H9 (cell line): Measurements from ENCODE around the gene GPC6. TPM values are rescaled to one million over a fixed set of nuclear protein-coding genes. Genes with fewer than 3 reads are reported as not detected.

Source experiments
- DNase-seq: peaks from one replicate; pipeline ENCODE4 v3.0.0-alpha.2; 2017
- H2AFZ ChIP-seq: one replicate; pipeline ENCODE4 v1.6.1; 2013; ENCODE audit warnings: mild to moderate bottlenecking, low read length, control low read depth, moderate library complexity
- H2AK5ac ChIP-seq: 2 replicates; pipeline ENCODE4 v1.6.1; 2013; ENCODE audit warnings: low read length, control low read depth, mixed read lengths; ENCODE audit not compliant: insufficient read length
- H2BK120ac ChIP-seq: one replicate; pipeline ENCODE4 v1.6.1; 2013; ENCODE audit warnings: low read depth, mild to moderate bottlenecking, low read length, control low read depth, inconsistent platforms; ENCODE audit not compliant: poor library complexity, severe bottlenecking
- H2BK12ac ChIP-seq: 2 replicates; pipeline ENCODE4 v1.6.1; 2013; ENCODE audit warnings: low read length, control low read depth, mixed read lengths, low read depth; ENCODE audit not compliant: insufficient read length
- H2BK15ac ChIP-seq: 2 replicates; pipeline ENCODE4 v1.6.1; 2013; ENCODE audit warnings: low read depth, low read length, control low read depth
- H2BK20ac ChIP-seq: one replicate; pipeline ENCODE4 v1.6.1; 2013; ENCODE audit warnings: low read depth, mild to moderate bottlenecking, low read length, control low read depth, inconsistent platforms; ENCODE audit not compliant: poor library complexity, severe bottlenecking
- H2BK5ac ChIP-seq: 2 replicates; pipeline ENCODE4 v1.6.1; 2013; ENCODE audit warnings: low read length, control low read depth, mixed read lengths; ENCODE audit not compliant: insufficient read length
- H3K14ac ChIP-seq: 2 replicates; pipeline ENCODE4 v1.6.1; 2013; ENCODE audit warnings: low read length, control low read depth; ENCODE audit not compliant: insufficient read depth
- H3K18ac ChIP-seq: 2 replicates; pipeline ENCODE4 v1.6.1; 2013; ENCODE audit warnings: low read depth, mild to moderate bottlenecking, mixed read lengths, low read length, control low read depth; ENCODE audit not compliant: insufficient read length
- H3K23ac ChIP-seq: 2 replicates; pipeline ENCODE4 v1.6.1; 2013; ENCODE audit warnings: low read length, control low read depth, mixed read lengths, low read depth; ENCODE audit not compliant: insufficient read length
- H3K23me2 ChIP-seq: 2 replicates; pipeline ENCODE4 v1.6.1; 2013; ENCODE audit warnings: low read depth, mild to moderate bottlenecking, mixed read lengths, low read length, control low read depth; ENCODE audit not compliant: insufficient read length, poor library complexity, severe bottlenecking
- H3K27ac ChIP-seq: 2 replicates; pipeline ENCODE4 v1.5.1; 2013; ENCODE audit warnings: low read length, control low read depth, mixed read lengths, low read depth; ENCODE audit not compliant: insufficient read length
- H3K27me3 ChIP-seq: 2 replicates; pipeline ENCODE4 v1.6.1; 2013; ENCODE audit warnings: low read length, control low read depth, inconsistent platforms; ENCODE audit not compliant: insufficient read depth
- H3K4ac ChIP-seq: 2 replicates; pipeline ENCODE4 v1.6.1; 2013; ENCODE audit warnings: low read depth, mild to moderate bottlenecking, control low read depth, inconsistent platforms, low read length, moderate library complexity
- H3K4me1 ChIP-seq: 2 replicates; pipeline ENCODE4 v1.6.1; 2013; ENCODE audit warnings: low read length, control low read depth, inconsistent platforms; ENCODE audit not compliant: insufficient read depth
- H3K4me2 ChIP-seq: 2 replicates; pipeline ENCODE4 v1.6.1; 2013; ENCODE audit warnings: low read length, control low read depth, mixed read lengths; ENCODE audit not compliant: insufficient read length, insufficient read depth
- H3K56ac ChIP-seq: 2 replicates; pipeline ENCODE4 v1.6.1; 2013; ENCODE audit warnings: low read depth, mild to moderate bottlenecking, mixed read lengths, low read length, control low read depth; ENCODE audit not compliant: insufficient read length
- H3K79me1 ChIP-seq: 2 replicates; pipeline ENCODE4 v1.6.1; 2013; ENCODE audit warnings: low read depth, mild to moderate bottlenecking, moderate library complexity, low read length, control low read depth, inconsistent platforms; ENCODE audit not compliant: insufficient read depth, poor library complexity, severe bottlenecking
- H3K79me2 ChIP-seq: 2 replicates; pipeline ENCODE4 v1.6.1; 2013; ENCODE audit warnings: low read length, control low read depth, inconsistent platforms; ENCODE audit not compliant: insufficient read depth
- H3K9ac ChIP-seq: 2 replicates; pipeline ENCODE4 v1.6.1; 2013; ENCODE audit warnings: low read length, control low read depth, mixed read lengths; ENCODE audit not compliant: insufficient read length; ENCODE audit errors: extremely low read depth
- H3K9me3 ChIP-seq: one replicate; pipeline ENCODE4 v1.6.1; 2013; ENCODE audit warnings: low read depth, low read length, inconsistent platforms; ENCODE audit not compliant: control insufficient read depth
- H3T11ph ChIP-seq: one replicate; pipeline ENCODE4 v1.6.1; 2013; ENCODE audit warnings: mild to moderate bottlenecking, low read length, control low read depth, inconsistent platforms
- H4K20me1 ChIP-seq: one replicate; pipeline ENCODE4 v1.6.1; 2013; ENCODE audit not compliant: control insufficient read depth, insufficient read length, insufficient read depth
- H4K5ac ChIP-seq: 2 replicates; pipeline ENCODE4 v1.6.1; 2013; ENCODE audit warnings: low read depth, mild to moderate bottlenecking, mixed read lengths, low read length, control low read depth; ENCODE audit not compliant: insufficient read length
- H4K8ac ChIP-seq: replicated peaks from 2 replicates; pipeline ENCODE4 v1.6.1; 2013; ENCODE audit warnings: low read length, control low read depth, mixed read lengths, low read depth; ENCODE audit not compliant: insufficient read length
- H4K91ac ChIP-seq: 2 replicates; pipeline ENCODE4 v1.6.1; 2013; ENCODE audit warnings: low read depth, mild to moderate bottlenecking, moderate library complexity, mixed read lengths, low read length, control low read depth; ENCODE audit not compliant: insufficient read length
- H3K27ac Mint-ChIP-seq, 3 experiments: 2 replicates in 2 of 3; 3 replicates in 1 of 3; pipeline ENCODE4 v1.8.0; 2020 to 2021; ENCODE audit warnings: mixed read lengths in 3 of 3, mild to moderate bottlenecking in 1 of 3, moderate library complexity in 1 of 3
- H3K27me3 Mint-ChIP-seq: 2 replicates; pipeline ENCODE4 v1.8.0; 2021; ENCODE audit warnings: low read depth, mild to moderate bottlenecking, moderate library complexity, mixed read lengths
- H3K36me3 Mint-ChIP-seq, 3 experiments: 2 replicates in 2 of 3; 3 replicates in 1 of 3; pipeline ENCODE4 v1.8.0; 2020 to 2021; ENCODE audit warnings: low read depth in 3 of 3, mixed read lengths in 3 of 3; ENCODE audit not compliant: insufficient read depth in 1 of 3
- H3K4me1 Mint-ChIP-seq, 2 experiments: 2 replicates each; pipeline ENCODE4 v1.8.0; 2020; ENCODE audit warnings: mixed read lengths in 2 of 2
- H3K4me3 Mint-ChIP-seq, 2 experiments: 2 replicates in 1 of 2; 3 replicates in 1 of 2; pipeline ENCODE4 v1.8.0; 2020 to 2021; ENCODE audit warnings: mild to moderate bottlenecking in 2 of 2, mixed read lengths in 2 of 2, moderate library complexity in 1 of 2
- H3K9me3 Mint-ChIP-seq, 2 experiments: 2 replicates in 1 of 2; 3 replicates in 1 of 2; pipeline ENCODE4 v1.8.0; 2020; ENCODE audit warnings: mild to moderate bottlenecking in 2 of 2, mixed read lengths in 2 of 2, moderate library complexity in 1 of 2
- CTCF ChIP-seq: fragments of 200-600 bp; sonication (generic); conservative IDR thresholded peaks from 3 replicates; pipeline ENCODE4 v1.8.0; 2021; ENCODE audit warnings: antibody characterized with exemption, mild to moderate bottlenecking
- WGBS: extraction: QIAGEN DNeasy Blood & Tissue Kit; methylation state at CpG from one replicate; pipeline ENCODE4 v1.1.7; 2013; ENCODE audit warnings: missing lambda C conversion rate, low lambda C conversion rate, mixed read lengths; ENCODE audit not compliant: insufficient read length; ENCODE audit errors: extremely low coverage; 5-methylcytosine and 5-hydroxymethylcytosine counted together
- total RNA-seq: library from RNA; stranded (reverse); gene quantifications from 2 replicates; pipeline ENCODE4 v1.2.1, GENCODE V29; 2021

Gene GPC6
- total RNA-seq, 1 experiment from 2014 or later: 15.6 TPM

GRCh38 chr13:93942016-93942415 is 715.4 kb downstream of the GPC6 start:
- Histone ChIP-seq H4K20me1 (no peaks in the 10 kb centered on the region), H3K79me2 (no peaks in the 10 kb centered on the region), H2AFZ (no peak overlapping the region), H3K27me3 (no peaks in the 10 kb centered on the region), H2BK20ac (no peak overlapping the region), H3K23me2 (no peaks in the 10 kb centered on the region), H3K56ac (no peak overlapping the region), H3K4me1 (no peaks in the 10 kb centered on the region), H3K79me1 (no peaks in the 10 kb centered on the region), H4K91ac (no peak overlapping the region), H4K5ac (no peak overlapping the region), H3K23ac (no peak overlapping the region), H3K4me2 (no peak overlapping the region), H2BK15ac (no peak overlapping the region), H3K9me3 (no peaks in the 10 kb centered on the region), H3K27ac (no peak overlapping the region), H3K9ac (no peak overlapping the region), H3K4ac (no peak overlapping the region), H2BK120ac (no peak overlapping the region), H3K14ac (no peak overlapping the region), H2AK5ac (no peak overlapping the region), H2BK12ac (no peak overlapping the region), H2BK5ac (no peak overlapping the region), H3K18ac (no peak overlapping the region), H3T11ph (no peak overlapping the region), H4K8ac (no peak overlapping the region)
- DNase-seq: no peak
- Mint-ChIP-seq H3K4me3 (no peak overlapping the region), H3K9me3 (no peaks in the 10 kb centered on the region), H3K36me3 (no peaks in the 10 kb centered on the region), H3K4me1 (peaks cover 5 to 7% of the 10 kb centered on the region in 2 experiments), H3K27me3 (no peaks in the 10 kb centered on the region), H3K27ac (no peak overlapping the region; a peak in 1 of 7 replicates)
- no peak for TF ChIP-seq CTCF
- no CpG with 5 or more reads among the region's 3 CpGs for whole genome bisulfite sequencing
